ENCODE results near the gene EYA2. TPM values are rescaled to one million over a fixed set of nuclear protein-coding genes. Genes with fewer than 3 reads are reported as not detected.

Gene EYA2
- total and polyA plus RNA-seq, 2 of the 4 experiments (the other 2 are of a cell fraction), result 2.3 to 5.4 TPM

DNA sequence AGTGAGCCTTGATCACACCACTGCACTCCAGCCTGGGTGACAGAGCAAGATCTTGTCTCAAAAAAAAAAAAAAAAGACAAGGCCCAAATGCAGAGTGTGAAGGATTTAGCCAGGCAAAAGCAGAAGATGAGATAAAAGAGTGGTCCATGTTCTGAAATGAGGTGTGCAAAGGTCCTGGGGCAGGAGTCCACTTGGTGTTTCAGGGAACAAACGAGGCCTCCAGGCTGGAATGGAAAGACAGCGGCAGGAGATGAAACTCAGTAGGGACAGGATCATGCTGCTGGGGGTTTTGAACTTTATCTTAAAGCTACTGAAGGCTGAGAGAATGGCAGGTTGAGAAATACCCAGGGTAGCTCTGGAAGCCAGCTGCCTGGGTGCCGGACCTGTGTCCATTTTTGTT is 283.6 kb downstream of the EYA2 start:
- no peaks in the 10 kb centered on the region for H3K4me1 ChIP-seq (ENCODE audit: control insufficient read depth, insufficient read depth, low read length)
- ATAC-seq (ENCODE audit: low read depth), result no peak

More for the DNA sequence above, 283.6 kb downstream of the EYA2 start:
- Histone ChIP-seq H2BK5ac (ENCODE audit: low read depth, low read length, poor library complexity, severe bottlenecking) (no peak overlapping the region), H3K4me2 (ENCODE audit: low read depth, low read length) (no peak overlapping the region), H2BK20ac (ENCODE audit: low read depth, low read length) (no peak overlapping the region), H4K91ac (ENCODE audit: insufficient read depth, low read depth, low read length) (no peak overlapping the region), H3K4ac (ENCODE audit: low read depth, low read length) (no peak overlapping the region), H3K27ac (ENCODE audit: insufficient read depth, low read length) (no peak overlapping the region), H4K8ac (ENCODE audit: low read depth in 2 of 2, low read length in 2 of 2) (no peak overlapping the region), H3K9me1 (ENCODE audit: insufficient read depth, low read length) (no peaks in the 10 kb centered on the region; the same call in 1 of the 2 replicates), H4K5ac (ENCODE audit: low read depth, low read length) (no peak overlapping the region), H4K20me1 (ENCODE audit: insufficient read depth, low read length) (no peaks in the 10 kb centered on the region), H2AK9ac (replicated peaks; ENCODE audit: low read depth, low read length, poor library complexity) (no peak overlapping the region), H3K27me3 (ENCODE audit: control insufficient read depth, insufficient read depth, low read length) (no peaks in the 10 kb centered on the region), H2AK5ac (ENCODE audit: low read depth, low read length) (no peak overlapping the region), H3K56ac (ENCODE audit: extremely low read depth, insufficient read depth, low read length) (no peak overlapping the region), H2BK120ac (ENCODE audit: low read depth, low read length) (no peak overlapping the region), H3K36me3 (ENCODE audit: control insufficient read depth, insufficient read depth, low read length) (no peaks in the 10 kb centered on the region; the same call in 1 of the 2 replicates), H3K9me3 (ENCODE audit: control insufficient read depth, insufficient read depth, low read length) (no peaks in the 10 kb centered on the region), H3K18ac (ENCODE audit: low read depth, low read length) (no peak overlapping the region), H2BK15ac (ENCODE audit: low read depth, low read length) (no peak overlapping the region), H3K23ac (ENCODE audit: low read depth, low read length) (no peak overlapping the region), H3K4me3 (ENCODE audit: insufficient read depth, low read depth, low read length) (no peak overlapping the region), H2AFZ (replicated peaks; ENCODE audit: low read length, poor library complexity) (no peak overlapping the region), H3K14ac (replicated peaks; ENCODE audit: low read depth, low read length) (no peak overlapping the region), H3K9ac (ENCODE audit: low read depth, low read length) (no peak overlapping the region), H3K79me1 (ENCODE audit: low read depth in 1 of 2, low read length in 2 of 2) (no peaks in the 10 kb centered on the region)
- TF ChIP-seq, protein P1, sequence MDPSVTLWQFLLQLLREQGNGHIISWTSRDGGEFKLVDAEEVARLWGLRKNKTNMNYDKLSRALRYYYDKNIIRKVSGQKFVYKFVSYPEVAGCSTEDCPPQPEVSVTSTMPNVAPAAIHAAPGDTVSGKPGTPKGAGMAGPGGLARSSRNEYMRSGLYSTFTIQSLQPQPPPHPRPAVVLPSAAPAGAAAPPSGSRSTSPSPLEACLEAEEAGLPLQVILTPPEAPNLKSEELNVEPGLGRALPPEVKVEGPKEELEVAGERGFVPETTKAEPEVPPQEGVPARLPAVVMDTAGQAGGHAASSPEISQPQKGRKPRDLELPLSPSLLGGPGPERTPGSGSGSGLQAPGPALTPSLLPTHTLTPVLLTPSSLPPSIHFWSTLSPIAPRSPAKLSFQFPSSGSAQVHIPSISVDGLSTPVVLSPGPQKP (IDR thresholded peaks at IDR 0.05; ENCODE audit: borderline replicate concordance, low read depth, low read length), result no peak
- TF ChIP-seq RFX5 (IDR thresholded peaks at IDR 0.05; ENCODE audit: low read depth, low read length) (no peak), SMC3 (IDR thresholded peaks at IDR 0.05; ENCODE audit: low read depth, low read length) (no peak)
- TF ChIP-seq, protein P2, sequence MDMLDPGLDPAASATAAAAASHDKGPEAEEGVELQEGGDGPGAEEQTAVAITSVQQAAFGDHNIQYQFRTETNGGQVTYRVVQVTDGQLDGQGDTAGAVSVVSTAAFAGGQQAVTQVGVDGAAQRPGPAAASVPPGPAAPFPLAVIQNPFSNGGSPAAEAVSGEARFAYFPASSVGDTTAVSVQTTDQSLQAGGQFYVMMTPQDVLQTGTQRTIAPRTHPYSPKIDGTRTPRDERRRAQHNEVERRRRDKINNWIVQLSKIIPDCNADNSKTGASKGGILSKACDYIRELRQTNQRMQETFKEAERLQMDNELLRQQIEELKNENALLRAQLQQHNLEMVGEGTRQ (IDR thresholded peaks at IDR 0.05; ENCODE audit: low read depth, low read length), result no peak
- DNase-seq, result no peak
- dilution Hi-C loops (cut with HindIII; ENCODE audit: low sequenced_read_pairs, unreplicated experiment) (no loop called here), intact Hi-C loops (cut with micrococcal nuclease) (no loop called here), in situ Hi-C loops (cut with MboI; ENCODE audit: low sequenced_read_pairs) (no loop called here)
- CTCF ChIA-PET, result no interaction called here
- POLR2A ChIA-PET (ENCODE audit: unreplicated experiment), result no interaction called here
- WGBS, 2 experiments (ENCODE audit: extremely low coverage in 2 of 2, insufficient read length in 1 of 2), result 50% methylated on average over 2 of the region's 3 CpGs; no CpG with 5 or more reads in 1 of the 2 experiments
- BruUV-seq (replicated peaks), result no TSS peak

All from IMR-90 (cell line).